ENCODE data around the gene SYNJ1. TPM values are rescaled to one million over a fixed set of nuclear protein-coding genes. Genes with fewer than 3 reads are reported as not detected.
A peak's percentile ranks its signal among the peaks of the same experiment; 100 is the strongest.

Gene SYNJ1
- total RNA-seq, 2 donors from 2014 or later = 7.9 to 9.2 TPM

DNA sequence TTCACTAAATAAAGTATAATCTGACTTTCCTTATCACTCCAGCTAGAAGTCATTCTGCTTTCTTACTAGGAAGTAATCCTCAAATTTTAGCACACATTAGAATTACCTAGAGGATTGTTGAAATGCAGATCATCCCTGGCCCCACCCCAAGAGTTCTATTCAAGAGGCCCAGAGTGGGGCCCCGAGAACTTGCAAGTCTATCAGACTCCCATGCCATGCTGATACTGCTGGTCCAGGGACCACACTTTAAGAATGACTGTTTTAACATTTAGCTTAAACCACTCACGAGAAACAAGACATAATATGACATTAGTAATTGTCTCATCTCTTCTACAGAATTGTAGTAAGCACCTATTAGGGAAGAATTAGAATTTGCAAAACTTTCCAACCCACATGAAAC lies 7.7 kb upstream of the SYNJ1 start:
- intact Hi-C loops (cut with DNase I) = no loop called here
- H3K36me3 ChIP-seq = no peaks in the 10 kb centered on the region
- WGBS = 86% methylated on average over 2 of the region's 2 CpGs

DNA sequence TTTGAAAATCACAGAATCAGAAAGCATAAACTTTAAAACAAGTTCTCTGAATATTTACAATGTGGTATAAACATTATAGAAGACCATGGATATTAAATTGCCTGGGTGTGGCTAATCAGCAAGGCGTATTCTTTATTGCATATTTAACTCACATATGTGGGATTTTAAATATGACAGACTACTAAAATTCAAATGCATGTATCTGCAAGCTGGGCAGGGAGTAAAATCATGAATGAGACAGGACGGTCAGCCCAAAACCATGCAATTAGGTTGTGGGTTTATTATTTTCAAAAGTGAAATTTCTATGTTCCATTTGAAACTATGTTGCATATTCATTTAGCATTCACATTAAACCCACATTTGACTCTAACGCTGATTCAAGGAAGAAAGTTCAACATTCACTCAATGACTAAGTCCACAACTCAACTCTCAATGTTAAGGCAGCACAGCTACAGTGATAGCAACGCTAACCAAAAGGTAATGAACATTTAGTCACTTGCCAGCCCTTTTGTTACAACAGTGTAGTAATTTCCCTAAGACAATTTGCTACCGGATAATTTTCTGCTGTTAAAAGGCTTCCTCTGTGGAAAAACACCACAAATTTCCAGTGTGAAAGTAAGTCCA lies 6.3 kb upstream of the SYNJ1 start:
- TF ChIP-seq, protein P1, sequence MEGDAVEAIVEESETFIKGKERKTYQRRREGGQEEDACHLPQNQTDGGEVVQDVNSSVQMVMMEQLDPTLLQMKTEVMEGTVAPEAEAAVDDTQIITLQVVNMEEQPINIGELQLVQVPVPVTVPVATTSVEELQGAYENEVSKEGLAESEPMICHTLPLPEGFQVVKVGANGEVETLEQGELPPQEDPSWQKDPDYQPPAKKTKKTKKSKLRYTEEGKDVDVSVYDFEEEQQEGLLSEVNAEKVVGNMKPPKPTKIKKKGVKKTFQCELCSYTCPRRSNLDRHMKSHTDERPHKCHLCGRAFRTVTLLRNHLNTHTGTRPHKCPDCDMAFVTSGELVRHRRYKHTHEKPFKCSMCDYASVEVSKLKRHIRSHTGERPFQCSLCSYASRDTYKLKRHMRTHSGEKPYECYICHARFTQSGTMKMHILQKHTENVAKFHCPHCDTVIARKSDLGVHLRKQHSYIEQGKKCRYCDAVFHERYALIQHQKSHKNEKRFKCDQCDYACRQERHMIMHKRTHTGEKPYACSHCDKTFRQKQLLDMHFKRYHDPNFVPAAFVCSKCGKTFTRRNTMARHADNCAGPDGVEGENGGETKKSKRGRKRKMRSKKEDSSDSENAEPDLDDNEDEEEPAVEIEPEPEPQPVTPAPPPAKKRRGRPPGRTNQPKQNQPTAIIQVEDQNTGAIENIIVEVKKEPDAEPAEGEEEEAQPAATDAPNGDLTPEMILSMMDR (IDR thresholded peaks at IDR 0.05) = no peak
- TF ChIP-seq POLR2AphosphoS5 (IDR thresholded peaks at IDR 0.05) = no peak
- no peak for TF ChIP-seq POLR2A (IDR thresholded peaks at IDR 0.05)
- WGBS = 86% methylated on average over 5 of the region's 5 CpGs
- H3K27me3 ChIP-seq (replicated peaks; ENCODE audit: insufficient read depth) = no peaks in the 10 kb centered on the region
- H3K9me3 ChIP-seq = no peaks in the 10 kb centered on the region
- DNase-seq (ENCODE audit: low spot score) = no peak
- H3K27ac ChIP-seq = no peak overlapping the region
- H3K4me1 ChIP-seq (replicated peaks) = no peaks in the 10 kb centered on the region
- H3K4me3 ChIP-seq = no peak overlapping the region
- intact Hi-C loops (cut with DNase I) = no loop called here
- no peaks in the 10 kb centered on the region for H3K36me3 ChIP-seq

More for the DNA sequence above, 7.7 kb upstream of the SYNJ1 start:
- H3K4me1 ChIP-seq (replicated peaks) = no peaks in the 10 kb centered on the region
- no peak overlapping the region for H3K4me3 ChIP-seq
- no peaks in the 10 kb centered on the region for H3K27me3 ChIP-seq (replicated peaks; ENCODE audit: insufficient read depth)
- H3K27ac ChIP-seq = no peak overlapping the region
- TF ChIP-seq POLR2A (IDR thresholded peaks at IDR 0.05) = no peak
- no peak for TF ChIP-seq POLR2AphosphoS5 (IDR thresholded peaks at IDR 0.05)
- TF ChIP-seq, protein P1 (IDR thresholded peaks at IDR 0.05) = no peak
- no peaks in the 10 kb centered on the region for H3K9me3 ChIP-seq
- no peak for DNase-seq (ENCODE audit: low spot score)

DNA sequence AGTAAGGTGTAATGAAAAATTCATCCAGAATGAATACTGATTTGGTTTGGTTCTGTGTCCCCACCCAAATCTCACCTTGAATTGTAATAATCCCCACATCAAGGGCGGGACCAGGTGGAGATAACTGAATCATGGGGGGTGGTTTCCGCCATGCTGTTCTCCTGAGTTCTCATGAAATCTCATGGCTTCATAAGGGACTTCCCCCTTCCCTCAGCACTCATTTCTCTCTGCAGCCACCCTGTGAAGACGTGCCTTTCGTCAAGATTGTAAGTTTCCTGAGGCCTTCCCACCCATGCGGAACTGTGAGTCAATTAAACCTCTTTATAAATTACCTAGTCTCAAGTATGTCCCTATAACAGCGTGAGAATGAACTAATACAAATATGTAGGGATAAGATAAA lies 5.5 kb upstream of the SYNJ1 start:
- no peaks in the 10 kb centered on the region for H3K9me3 ChIP-seq
- TF ChIP-seq, protein P1 (IDR thresholded peaks at IDR 0.05) = no peak
- TF ChIP-seq POLR2A (IDR thresholded peaks at IDR 0.05) (no peak), POLR2AphosphoS5 (IDR thresholded peaks at IDR 0.05) (no peak)
- intact Hi-C loops (cut with DNase I) = no loop called here
- H3K27ac ChIP-seq = no peak overlapping the region
- no peak for DNase-seq (ENCODE audit: low spot score)
- no peaks in the 10 kb centered on the region for H3K4me1 ChIP-seq (replicated peaks)
- no peaks in the 10 kb centered on the region for H3K27me3 ChIP-seq (replicated peaks; ENCODE audit: insufficient read depth)
- 95% methylated on average over 6 of the region's 6 CpGs for WGBS
- H3K36me3 ChIP-seq = no peaks in the 10 kb centered on the region
- H3K4me3 ChIP-seq = no peak overlapping the region

DNA sequence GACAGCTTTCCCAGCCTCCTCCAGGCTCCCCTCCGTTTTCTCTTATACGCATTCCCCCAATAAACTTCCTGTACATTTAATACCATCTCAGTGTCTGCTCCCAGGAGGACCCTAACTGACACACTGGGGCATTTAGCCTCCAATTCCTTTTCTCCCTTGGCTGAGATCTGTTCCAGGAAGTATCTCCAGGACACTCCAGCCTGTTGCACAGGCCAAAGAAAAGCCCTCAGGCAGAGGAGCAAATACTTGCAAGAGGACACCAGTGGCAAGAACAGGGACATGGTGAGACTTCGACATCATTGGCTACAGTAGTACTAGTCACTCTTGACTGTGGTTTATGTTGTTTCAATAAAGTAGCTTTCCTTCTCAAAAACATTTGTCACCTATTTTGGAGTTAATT lies 4.7 kb upstream of the SYNJ1 start:
- no peak overlapping the region for H3K4me3 ChIP-seq
- H3K27me3 ChIP-seq (replicated peaks; ENCODE audit: insufficient read depth) = no peaks in the 10 kb centered on the region
- 70% methylated on average over 3 of the region's 3 CpGs for WGBS
- no peak for TF ChIP-seq POLR2AphosphoS5 (IDR thresholded peaks at IDR 0.05)
- TF ChIP-seq, protein P1 (IDR thresholded peaks at IDR 0.05) = no peak
- TF ChIP-seq POLR2A (IDR thresholded peaks at IDR 0.05) = no peak
- intact Hi-C loops (cut with DNase I) = no loop called here
- H3K4me1 ChIP-seq (replicated peaks) = no peaks in the 10 kb centered on the region
- no peaks in the 10 kb centered on the region for H3K9me3 ChIP-seq
- no peak overlapping the region for H3K27ac ChIP-seq
- H3K36me3 ChIP-seq = no peaks in the 10 kb centered on the region
- no peak for DNase-seq (ENCODE audit: low spot score)

DNA sequence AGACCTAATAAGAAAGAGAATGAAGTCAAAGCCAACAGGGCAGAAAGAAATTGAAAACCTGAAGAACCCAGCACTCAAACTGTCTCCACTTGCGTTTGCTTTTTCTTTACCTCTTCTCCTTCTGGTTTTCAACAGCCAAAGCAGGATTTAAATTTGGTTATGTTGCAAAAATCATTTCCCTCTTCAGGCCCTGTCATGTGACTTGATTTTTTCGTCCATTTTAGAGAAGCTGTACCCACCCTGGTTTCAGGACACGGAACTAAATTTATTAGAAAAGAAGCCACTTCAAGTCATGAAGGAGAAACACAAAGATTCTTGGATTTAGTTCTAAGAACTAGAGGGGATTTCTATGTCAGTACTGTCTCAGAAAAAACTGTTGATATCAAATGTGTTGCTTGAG lies 1.0 kb upstream of the SYNJ1 start:
- TF ChIP-seq POLR2AphosphoS5 (IDR thresholded peaks at IDR 0.05) (no peak), POLR2A (IDR thresholded peaks at IDR 0.05) (no peak)
- TF ChIP-seq, protein P1 (IDR thresholded peaks at IDR 0.05) = no peak
- H3K4me1 ChIP-seq (replicated peaks) = no peaks in the 10 kb centered on the region
- no peak overlapping the region for H3K27ac ChIP-seq
- no peaks in the 10 kb centered on the region for H3K27me3 ChIP-seq (replicated peaks; ENCODE audit: insufficient read depth)
- no peaks in the 10 kb centered on the region for H3K36me3 ChIP-seq
- whole genome bisulfite sequencing = 52% methylated on average over 3 of the region's 3 CpGs
- intact Hi-C loops (cut with DNase I) = loop anchor here (5.0 kb wide), 1 partner anchor 43 kb away; the partner anchor contains the start of gene PAXBP1
- no peaks in the 10 kb centered on the region for H3K9me3 ChIP-seq
- peak overlapping the region; percentile 68 to 81 for H3K4me3 ChIP-seq
- no peak for DNase-seq (ENCODE audit: low spot score)

Measured in prostate gland (tissue), 2 donors.